ENCODE measurements around the gene B3GALT5.

DNA sequence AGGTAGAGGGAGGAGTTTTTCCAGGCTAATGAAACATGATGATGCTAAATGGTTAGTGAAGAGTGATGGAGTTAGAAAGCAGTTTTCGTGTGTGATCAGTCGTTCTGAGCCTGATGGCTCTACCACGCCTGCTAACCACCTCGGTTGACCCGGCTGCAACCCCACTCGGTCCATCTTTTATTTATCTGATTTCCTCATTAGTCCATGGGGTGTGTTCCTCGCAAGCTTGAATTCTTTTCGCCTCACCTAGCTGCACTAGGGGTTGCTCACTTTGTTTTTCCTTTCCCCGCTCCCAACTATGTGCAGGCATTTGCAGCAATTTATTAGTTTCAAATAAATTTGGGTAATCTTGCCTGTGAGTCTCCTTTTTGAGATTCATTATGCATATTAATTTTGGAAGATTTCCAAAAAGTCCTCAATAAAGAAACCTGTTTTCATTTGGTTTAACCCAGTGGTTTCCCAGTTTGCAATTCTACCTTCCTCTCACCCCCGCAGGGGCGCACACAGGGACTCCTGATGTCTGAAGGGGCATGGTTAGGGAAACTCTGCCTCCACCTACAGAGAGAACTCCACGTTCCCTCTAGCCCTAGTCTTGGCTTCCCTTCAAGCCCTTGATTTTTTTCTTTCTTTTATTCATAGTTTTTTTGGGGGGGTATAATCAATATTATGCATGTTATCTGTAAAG lies 12.6 kb downstream of the B3GALT5 start:
- no peak for TF ChIP-seq EP300 (IDR thresholded peaks at IDR 0.05)
- TF ChIP-seq, protein P1, sequence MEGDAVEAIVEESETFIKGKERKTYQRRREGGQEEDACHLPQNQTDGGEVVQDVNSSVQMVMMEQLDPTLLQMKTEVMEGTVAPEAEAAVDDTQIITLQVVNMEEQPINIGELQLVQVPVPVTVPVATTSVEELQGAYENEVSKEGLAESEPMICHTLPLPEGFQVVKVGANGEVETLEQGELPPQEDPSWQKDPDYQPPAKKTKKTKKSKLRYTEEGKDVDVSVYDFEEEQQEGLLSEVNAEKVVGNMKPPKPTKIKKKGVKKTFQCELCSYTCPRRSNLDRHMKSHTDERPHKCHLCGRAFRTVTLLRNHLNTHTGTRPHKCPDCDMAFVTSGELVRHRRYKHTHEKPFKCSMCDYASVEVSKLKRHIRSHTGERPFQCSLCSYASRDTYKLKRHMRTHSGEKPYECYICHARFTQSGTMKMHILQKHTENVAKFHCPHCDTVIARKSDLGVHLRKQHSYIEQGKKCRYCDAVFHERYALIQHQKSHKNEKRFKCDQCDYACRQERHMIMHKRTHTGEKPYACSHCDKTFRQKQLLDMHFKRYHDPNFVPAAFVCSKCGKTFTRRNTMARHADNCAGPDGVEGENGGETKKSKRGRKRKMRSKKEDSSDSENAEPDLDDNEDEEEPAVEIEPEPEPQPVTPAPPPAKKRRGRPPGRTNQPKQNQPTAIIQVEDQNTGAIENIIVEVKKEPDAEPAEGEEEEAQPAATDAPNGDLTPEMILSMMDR (IDR thresholded peaks at IDR 0.05), result no peak
- no peak for TF ChIP-seq POLR2AphosphoS5 (IDR thresholded peaks at IDR 0.05)
